ENCODE measurements around the gene EFTUD2. TPM values are rescaled to one million over a fixed set of nuclear protein-coding genes. Genes with fewer than 3 reads are reported as not detected.
A peak's percentile ranks its signal among the peaks of the same experiment; 100 is the strongest.

EFTUD2 gene
- total RNA-seq, 2 donors from 2014 or later = 109 to 133 TPM

- Mint-ChIP-seq H3K4me3 (no peak overlapping the region), H3K4me1 (no peaks in the 10 kb centered on the region), H3K27ac (no peak overlapping the region), H3K27me3 (peaks cover 34% of the 10 kb centered on the region), H3K36me3 (ENCODE audit: low read depth) (no peaks in the 10 kb centered on the region)
- no peak for ATAC-seq
- DNase-seq = no peak
- no peaks in the 10 kb centered on the region for H3K9me3 ChIP-seq (ENCODE audit: control insufficient read depth, low read length, poor library complexity, severe bottlenecking)
Observed at GRCh38 chr17:44920565-44920940, 21.3 kb upstream of the EFTUD2 start.

- Mint-ChIP-seq H3K4me3 (no peak overlapping the region), H3K27ac (no peak overlapping the region), H3K36me3 (ENCODE audit: low read depth) (no peaks in the 10 kb centered on the region), H3K4me1 (no peaks in the 10 kb centered on the region), H3K27me3 (peaks cover 34% of the 10 kb centered on the region)
- DNase-seq (peak; percentile 29 to 35 (median 32)), ATAC-seq (peak; percentile 87)
- no peaks in the 10 kb centered on the region for H3K9me3 ChIP-seq (ENCODE audit: control insufficient read depth, low read length, poor library complexity, severe bottlenecking)
Observed at GRCh38 chr17:44919885-44920564, 20.8 kb upstream of the EFTUD2 start.

DNA sequence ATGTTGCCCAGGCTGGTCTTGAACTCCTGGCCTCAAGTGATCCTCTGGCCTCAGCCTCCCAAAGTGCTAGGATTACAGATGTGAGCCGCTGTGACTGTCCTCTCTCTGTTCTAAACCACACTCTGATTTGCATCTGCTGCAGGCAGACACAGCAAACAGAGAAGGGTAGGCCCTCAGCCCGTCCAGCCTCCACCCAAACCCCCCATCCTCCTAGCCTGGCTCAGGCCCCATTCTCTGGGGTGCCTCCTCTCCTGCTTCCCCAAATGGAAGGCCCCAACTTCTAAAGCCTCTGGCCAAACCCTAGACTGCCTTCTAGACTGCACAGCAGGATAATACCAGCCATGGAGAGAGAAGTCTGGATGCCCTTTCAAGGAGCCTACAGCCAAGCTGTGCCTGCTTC, 20.2 kb upstream of the EFTUD2 start:
- Mint-ChIP-seq H3K27ac (no peak overlapping the region), H3K4me1 (no peaks in the 10 kb centered on the region), H3K27me3 (peaks cover 40% of the 10 kb centered on the region), H3K4me3 (no peak overlapping the region), H3K36me3 (ENCODE audit: low read depth) (no peaks in the 10 kb centered on the region)
- no peak for ATAC-seq
- DNase-seq = no peak
- no peaks in the 10 kb centered on the region for H3K9me3 ChIP-seq (ENCODE audit: control insufficient read depth, low read length, poor library complexity, severe bottlenecking)

DNA sequence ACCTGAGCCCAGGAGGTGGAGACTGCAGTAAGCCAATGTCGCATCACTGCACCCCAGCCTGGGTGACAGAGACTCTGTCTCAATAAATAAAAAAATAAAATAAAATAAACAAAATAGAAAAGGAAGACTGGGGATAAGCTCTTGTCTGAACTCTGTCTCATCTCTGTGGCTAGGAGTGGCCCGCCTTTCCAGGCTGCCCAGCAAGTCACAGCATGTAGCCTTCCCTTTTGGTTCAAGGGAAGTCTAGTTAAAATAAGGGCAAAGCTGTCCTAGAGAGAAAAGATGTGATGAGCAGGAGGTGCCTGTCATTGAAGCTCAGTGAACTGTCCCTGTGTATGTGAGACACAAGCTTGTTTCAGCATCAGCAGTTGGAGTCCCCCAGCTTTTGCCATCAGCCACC, 18.8 kb upstream of the EFTUD2 start:
- no peaks in the 10 kb centered on the region for H3K9me3 ChIP-seq (ENCODE audit: control insufficient read depth, low read length, poor library complexity, severe bottlenecking)
- Mint-ChIP-seq H3K4me1 (peaks cover 6% of the 10 kb centered on the region), H3K4me3 (no peak overlapping the region), H3K27ac (no peak overlapping the region), H3K27me3 (peaks cover 53% of the 10 kb centered on the region), H3K36me3 (ENCODE audit: low read depth) (peaks cover 4% of the 10 kb centered on the region)
- ATAC-seq (no peak), DNase-seq (no peak)

GRCh38 chr17:44917456-44917855, 18.2 kb upstream of the EFTUD2 start:
- no peak for ATAC-seq
- Mint-ChIP-seq H3K27ac (no peak overlapping the region), H3K27me3 (peaks cover 51% of the 10 kb centered on the region)

DNA sequence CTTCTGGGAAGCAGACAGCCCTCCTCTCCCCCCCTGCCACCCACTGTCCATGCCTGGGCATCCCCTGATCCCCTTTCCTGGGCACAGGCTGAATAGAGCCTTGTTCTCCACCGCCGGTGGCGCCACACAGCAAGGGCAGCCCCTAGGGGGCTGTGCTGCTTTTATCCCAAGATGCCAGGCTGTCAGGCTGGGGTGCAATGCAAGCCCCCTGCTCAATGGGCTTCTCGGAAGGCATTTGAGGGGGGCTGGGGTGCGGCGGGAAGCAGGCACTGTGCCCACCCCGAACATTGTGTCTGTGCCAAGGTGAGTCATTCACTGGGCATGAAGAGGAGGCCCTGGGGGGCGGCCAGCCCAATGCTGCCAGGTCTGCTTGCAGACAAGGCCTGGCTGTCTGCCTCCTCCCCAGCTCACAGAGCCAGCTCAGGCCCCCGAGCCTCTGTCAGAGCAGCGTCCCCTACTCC, 17.6 kb upstream of the EFTUD2 start:
- Mint-ChIP-seq H3K27ac (no peak overlapping the region), H3K4me1 (peaks cover 6% of the 10 kb centered on the region), H3K36me3 (ENCODE audit: low read depth) (peaks cover 4% of the 10 kb centered on the region), H3K27me3 (peaks cover 51% of the 10 kb centered on the region), H3K4me3 (no peak overlapping the region)
- no peaks in the 10 kb centered on the region for H3K9me3 ChIP-seq (ENCODE audit: control insufficient read depth, low read length, poor library complexity, severe bottlenecking)
- ATAC-seq (no peak), DNase-seq (no peak)

More at GRCh38 chr17:44917456-44917855, 18.2 kb upstream of the EFTUD2 start:
- peaks cover 4% of the 10 kb centered on the region for H3K36me3 Mint-ChIP-seq (ENCODE audit: low read depth)
- H3K9me3 ChIP-seq (ENCODE audit: control insufficient read depth, low read length, poor library complexity, severe bottlenecking) = no peaks in the 10 kb centered on the region
- DNase-seq = no peak
- H3K4me1 Mint-ChIP-seq = peaks cover 6% of the 10 kb centered on the region
- no peak overlapping the region for H3K4me3 Mint-ChIP-seq

GRCh38 chr17:44915862-44916780, 16.9 kb upstream of the EFTUD2 start:
- peaks cover 4% of the 10 kb centered on the region for H3K36me3 Mint-ChIP-seq (ENCODE audit: low read depth)
- no peaks in the 10 kb centered on the region for H3K9me3 ChIP-seq (ENCODE audit: control insufficient read depth, low read length, poor library complexity, severe bottlenecking)
- DNase-seq (no peak), ATAC-seq (no peak)
- no peak overlapping the region for H3K4me3 Mint-ChIP-seq
- H3K4me1 Mint-ChIP-seq = peaks cover 6% of the 10 kb centered on the region
- peaks cover 48% of the 10 kb centered on the region for H3K27me3 Mint-ChIP-seq
- no peak overlapping the region for H3K27ac Mint-ChIP-seq

DNA sequence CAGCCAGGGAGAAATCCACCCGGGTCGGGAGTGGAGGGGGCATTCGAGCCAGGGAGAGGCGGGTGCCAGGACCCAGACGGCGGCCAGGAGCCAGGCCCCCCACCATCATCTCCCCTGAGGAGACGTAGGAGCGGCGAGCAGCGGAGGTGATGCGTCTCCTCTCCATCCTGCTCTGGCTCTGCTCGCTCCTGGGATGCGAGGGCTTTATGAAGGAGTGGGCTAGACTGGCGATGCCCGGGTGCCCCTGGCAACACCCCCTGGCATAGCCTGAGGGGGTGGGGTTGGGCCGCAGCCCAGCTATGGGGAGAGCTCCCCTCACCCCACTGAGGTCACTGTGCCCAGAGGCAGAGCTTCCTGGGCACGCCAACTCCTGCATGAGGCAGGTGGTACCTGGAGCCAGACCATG, 16.1 kb upstream of the EFTUD2 start, which contains the start of gene GFAP:
Gene GFAP (minus strand): TSS at position 180 of the 406 bp plus-strand sequence. CDS start 14 bp downstream, at position 166.
- H3K4me1 Mint-ChIP-seq = peaks cover 8% of the 10 kb centered on the region
- ATAC-seq = no peak
- no peak for DNase-seq
- H3K27ac Mint-ChIP-seq = no peak within 1 kb of the TSS
- H3K36me3 Mint-ChIP-seq (ENCODE audit: low read depth) = peaks cover 4% of the 10 kb centered on the region
- H3K4me3 Mint-ChIP-seq = no peak within 1 kb of the TSS
- no peaks in the 10 kb centered on the region for H3K9me3 ChIP-seq (ENCODE audit: control insufficient read depth, low read length, poor library complexity, severe bottlenecking)
- H3K27me3 Mint-ChIP-seq = peaks cover 47% of the 10 kb centered on the region

- peaks cover 4% of the 10 kb centered on the region for H3K36me3 Mint-ChIP-seq (ENCODE audit: low read depth)
- H3K27ac Mint-ChIP-seq = no peak overlapping the region
- H3K9me3 ChIP-seq (ENCODE audit: control insufficient read depth, low read length, poor library complexity, severe bottlenecking) = no peaks in the 10 kb centered on the region
- peaks cover 8% of the 10 kb centered on the region for H3K4me1 Mint-ChIP-seq
- ATAC-seq = no peak
- H3K27me3 Mint-ChIP-seq = peaks cover 46% of the 10 kb centered on the region
- DNase-seq = no peak
- H3K4me3 Mint-ChIP-seq = no peak overlapping the region
Observed at GRCh38 chr17:44914698-44915271, 15.5 kb upstream of the EFTUD2 start.

- no peak overlapping the region for H3K4me3 Mint-ChIP-seq
Observed at GRCh38 chr17:44914148-44914547, 14.9 kb upstream of the EFTUD2 start.

DNA sequence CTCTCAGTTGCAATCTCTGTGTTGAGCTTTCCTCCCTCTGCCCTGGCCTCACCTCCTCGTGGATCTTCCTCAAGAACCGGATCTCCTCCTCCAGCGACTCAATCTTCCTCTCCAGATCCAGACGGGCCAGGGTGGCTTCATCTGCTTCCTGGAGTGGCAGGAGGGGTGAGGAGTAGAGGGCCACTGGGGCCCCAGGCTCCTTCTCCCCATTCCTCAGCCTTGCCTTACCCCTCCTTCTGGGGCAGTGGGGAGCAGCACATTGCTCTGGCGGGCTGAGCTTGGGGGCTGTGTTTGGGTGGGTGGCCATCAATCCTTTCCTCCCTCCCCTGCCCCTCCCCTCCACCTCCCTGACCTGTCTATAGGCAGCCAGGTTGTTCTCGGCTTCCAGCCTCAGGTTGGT, 14.4 kb upstream of the EFTUD2 start:
- Mint-ChIP-seq H3K4me3 (no peak overlapping the region), H3K36me3 (ENCODE audit: low read depth) (peaks cover 5% of the 10 kb centered on the region), H3K27ac (no peak overlapping the region), H3K27me3 (peaks cover 49% of the 10 kb centered on the region), H3K4me1 (peaks cover 11% of the 10 kb centered on the region)
- ATAC-seq (no peak), DNase-seq (no peak)
- no peaks in the 10 kb centered on the region for H3K9me3 ChIP-seq (ENCODE audit: control insufficient read depth, low read length, poor library complexity, severe bottlenecking)

More at GRCh38 chr17:44914148-44914547, 14.9 kb upstream of the EFTUD2 start:
- H3K36me3 Mint-ChIP-seq (ENCODE audit: low read depth) = peaks cover 4% of the 10 kb centered on the region
- H3K4me1 Mint-ChIP-seq = peaks cover 8% of the 10 kb centered on the region
- ATAC-seq (no peak), DNase-seq (no peak)
- no peaks in the 10 kb centered on the region for H3K9me3 ChIP-seq (ENCODE audit: control insufficient read depth, low read length, poor library complexity, severe bottlenecking)
- no peak overlapping the region for H3K27ac Mint-ChIP-seq
- H3K27me3 Mint-ChIP-seq = peaks cover 46% of the 10 kb centered on the region

DNA sequence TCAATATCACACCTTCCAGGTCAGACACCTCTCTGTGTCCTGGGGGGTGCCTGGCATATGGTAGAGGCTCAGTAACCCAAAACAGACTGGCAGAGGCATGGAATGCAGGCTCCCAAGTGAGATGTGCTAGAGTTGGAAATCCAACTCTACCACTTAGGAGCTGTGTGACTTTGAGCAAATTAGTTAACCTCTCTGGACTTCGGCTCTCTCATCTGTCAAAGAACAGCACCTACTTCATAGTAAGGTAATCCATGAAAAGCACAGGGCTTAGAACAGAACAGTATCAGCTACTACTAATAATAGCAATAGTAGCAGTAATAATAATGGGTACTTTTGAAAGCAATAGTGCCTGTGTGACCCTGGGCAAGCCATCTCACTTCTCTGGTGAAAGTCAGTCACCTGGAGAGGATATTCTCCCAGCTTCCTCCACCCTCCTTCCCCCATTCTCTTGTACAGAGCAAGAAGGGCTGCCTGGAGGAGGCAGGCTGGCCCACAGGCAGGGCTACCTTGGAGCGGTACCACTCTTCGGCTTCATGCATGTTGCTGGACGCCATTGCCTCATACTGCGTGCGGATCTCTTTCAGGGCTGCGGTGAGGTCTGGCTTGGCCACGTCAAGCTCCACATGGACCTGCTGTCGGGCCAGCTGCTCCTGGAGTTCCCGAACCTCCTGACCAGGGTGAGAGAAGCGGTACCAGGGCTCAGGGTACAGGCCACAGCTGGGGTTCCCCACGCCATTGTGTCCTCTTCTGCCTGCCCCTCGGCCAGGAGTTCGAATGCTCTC, 13.7 kb upstream of the EFTUD2 start:
- no peak overlapping the region for H3K27ac Mint-ChIP-seq
- peaks cover 12% of the 10 kb centered on the region for H3K4me1 Mint-ChIP-seq
- H3K27me3 Mint-ChIP-seq = peaks cover 56% of the 10 kb centered on the region
- no peak overlapping the region for H3K4me3 Mint-ChIP-seq
- no peaks in the 10 kb centered on the region for H3K9me3 ChIP-seq (ENCODE audit: control insufficient read depth, low read length, poor library complexity, severe bottlenecking)
- H3K36me3 Mint-ChIP-seq (ENCODE audit: low read depth) = peaks cover 6% of the 10 kb centered on the region
- no peak for ATAC-seq
- no peak for DNase-seq

Data from T-helper 17 cell (primary cell).